NCI-H524 treated with DMSO at 0.1 percent for 48 hours (cell line): ENCODE measurements around the gene ABHD17A.

Experiments used
- DNase-seq: peaks from one replicate; lab custom pipeline; 2025; lab: John Stamatoyannopoulos, UW

ABHD17A gene

DNA sequence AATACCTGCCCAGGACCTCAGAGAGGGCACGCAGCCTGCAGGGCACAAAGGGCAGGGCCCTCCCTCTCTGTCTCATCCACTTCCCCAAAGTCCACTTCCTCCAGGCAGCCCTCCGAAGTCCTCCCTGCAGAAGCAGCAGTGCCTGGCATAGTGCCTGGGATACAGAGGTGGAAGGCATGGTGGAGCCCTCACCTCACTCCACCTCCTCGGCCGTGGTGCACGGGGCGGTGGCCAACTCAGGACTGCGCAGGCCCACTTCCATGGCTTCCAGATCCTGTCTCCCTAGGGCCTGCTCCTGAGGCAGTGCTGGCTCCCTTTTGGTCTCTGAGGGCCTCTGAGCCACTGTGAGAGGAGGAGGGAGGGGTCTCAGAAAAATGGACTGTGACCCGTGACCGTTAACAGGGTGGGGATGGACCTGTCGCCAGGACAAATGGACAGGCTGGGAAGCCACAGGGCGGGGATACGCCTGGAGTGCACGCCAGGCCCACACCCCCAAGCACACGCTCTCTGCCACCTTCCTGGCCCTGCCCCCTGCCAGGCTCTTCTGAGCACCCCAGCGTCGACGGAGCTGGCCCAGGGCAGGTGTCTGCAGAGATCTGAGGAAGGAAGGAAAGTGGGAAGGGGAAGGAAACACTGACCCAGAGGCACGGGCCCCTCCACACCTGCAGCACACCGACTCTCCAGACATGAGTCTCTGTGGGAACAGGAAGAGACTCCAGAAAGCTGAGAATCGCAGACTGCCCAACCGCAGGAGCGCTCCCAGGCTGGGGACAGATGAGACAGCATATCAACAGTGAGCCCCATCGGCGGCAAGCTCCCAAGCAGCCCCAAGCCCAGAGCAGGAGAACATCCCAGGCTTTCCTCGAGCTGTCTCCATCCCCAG, 45.4 kb downstream of the ABHD17A start:
- no peak for DNase-seq

DNA sequence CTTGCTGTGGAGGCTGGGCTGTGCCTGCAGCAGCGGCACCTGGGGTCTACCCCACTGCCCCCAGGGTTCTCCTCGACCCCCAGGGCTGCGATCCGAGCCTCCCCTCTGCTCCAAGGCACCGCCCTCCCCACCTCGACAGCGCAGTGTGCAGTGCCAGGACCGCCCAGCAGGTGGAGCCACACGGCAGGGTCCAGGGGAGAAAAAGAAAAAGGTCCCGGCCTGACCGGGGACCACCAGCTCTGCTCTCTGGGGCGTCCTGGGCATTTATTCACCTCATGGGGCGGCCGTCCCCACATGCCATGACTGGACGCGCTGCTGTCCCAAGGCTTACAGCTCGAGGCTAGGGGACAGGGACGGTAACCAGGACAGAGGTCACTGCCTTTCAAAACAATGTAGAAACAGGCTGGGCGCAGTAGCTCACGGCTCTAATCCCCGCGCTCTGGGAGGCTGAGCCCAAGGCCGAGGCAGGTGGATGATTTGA, 47.6 kb downstream of the ABHD17A start:
- no peak for DNase-seq

DNA sequence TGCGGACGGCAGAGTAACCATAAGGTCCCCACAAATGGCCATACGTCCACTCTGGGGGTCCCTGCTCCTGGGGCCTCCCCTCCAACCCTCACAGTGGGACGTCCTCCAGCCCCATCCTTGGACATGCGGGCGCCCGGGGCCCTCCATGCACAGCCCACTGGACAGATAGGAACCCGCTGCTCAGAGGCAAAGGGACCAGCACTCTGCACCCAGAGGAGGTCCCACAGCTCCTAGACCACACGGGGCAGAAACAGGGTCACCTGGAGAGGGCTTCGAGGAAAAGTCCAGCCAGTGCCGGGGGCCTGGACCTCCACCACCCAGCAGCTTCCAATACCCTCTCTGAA, 48.1 kb downstream of the ABHD17A start:
- no peak for DNase-seq

DNA sequence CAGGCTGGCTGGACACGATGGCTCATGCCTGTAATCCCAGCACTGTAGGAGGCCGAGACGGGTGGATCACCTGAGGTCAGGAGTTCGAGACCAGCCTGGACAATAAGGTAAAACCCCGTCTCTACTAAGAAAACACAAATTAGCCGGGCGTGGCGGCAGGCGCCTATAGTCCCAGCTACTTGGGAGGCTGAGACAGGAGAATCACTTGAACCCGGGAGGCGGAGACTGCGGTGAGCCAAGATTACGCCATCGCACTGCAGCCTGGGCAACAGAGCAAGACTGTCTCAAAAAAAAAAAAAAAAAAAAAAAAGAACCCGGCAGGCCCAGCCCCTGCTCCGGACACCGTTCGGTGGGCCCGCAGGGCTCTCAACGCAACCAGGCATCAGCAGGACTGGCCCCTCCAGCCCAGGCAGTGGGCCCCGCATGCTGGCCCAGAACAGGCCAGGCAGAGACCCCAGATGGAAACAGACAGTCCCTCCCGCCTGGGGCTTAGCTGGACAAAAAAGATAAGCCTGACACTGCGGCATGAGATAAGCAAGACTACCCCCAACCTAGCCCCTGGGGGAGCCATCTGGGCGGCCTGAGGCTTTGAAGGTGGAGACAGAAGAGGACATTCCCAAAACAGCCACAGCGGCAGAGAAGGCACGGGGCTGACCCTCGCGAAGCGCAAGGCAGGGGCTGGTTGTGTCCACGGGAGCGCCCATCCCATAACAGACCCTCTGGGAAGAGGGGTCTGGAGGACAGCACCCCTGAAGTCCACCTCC, 48.7 kb downstream of the ABHD17A start:
- no peak for DNase-seq

DNA sequence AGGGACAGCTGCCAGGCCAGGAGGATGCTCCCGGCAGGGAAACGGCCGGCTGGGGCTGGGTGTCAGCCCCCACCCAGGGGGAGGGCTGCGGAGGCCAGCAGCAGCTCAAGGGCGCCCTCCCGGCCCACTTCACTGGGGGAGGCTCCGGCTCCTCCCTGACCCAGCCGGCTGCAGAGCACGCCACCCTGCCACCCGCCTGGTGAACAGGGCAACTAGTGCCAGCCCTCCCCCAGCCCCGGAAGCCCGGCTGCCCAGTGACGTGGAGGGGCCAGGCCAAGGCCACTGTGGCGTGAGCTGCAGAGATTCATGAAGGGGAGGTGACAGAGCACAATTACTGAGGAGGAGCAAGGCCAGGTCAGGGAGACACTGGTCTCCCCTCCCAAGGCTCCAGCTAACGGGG, 51.8 kb downstream of the ABHD17A start:
- DNase-seq, result no peak

DNA sequence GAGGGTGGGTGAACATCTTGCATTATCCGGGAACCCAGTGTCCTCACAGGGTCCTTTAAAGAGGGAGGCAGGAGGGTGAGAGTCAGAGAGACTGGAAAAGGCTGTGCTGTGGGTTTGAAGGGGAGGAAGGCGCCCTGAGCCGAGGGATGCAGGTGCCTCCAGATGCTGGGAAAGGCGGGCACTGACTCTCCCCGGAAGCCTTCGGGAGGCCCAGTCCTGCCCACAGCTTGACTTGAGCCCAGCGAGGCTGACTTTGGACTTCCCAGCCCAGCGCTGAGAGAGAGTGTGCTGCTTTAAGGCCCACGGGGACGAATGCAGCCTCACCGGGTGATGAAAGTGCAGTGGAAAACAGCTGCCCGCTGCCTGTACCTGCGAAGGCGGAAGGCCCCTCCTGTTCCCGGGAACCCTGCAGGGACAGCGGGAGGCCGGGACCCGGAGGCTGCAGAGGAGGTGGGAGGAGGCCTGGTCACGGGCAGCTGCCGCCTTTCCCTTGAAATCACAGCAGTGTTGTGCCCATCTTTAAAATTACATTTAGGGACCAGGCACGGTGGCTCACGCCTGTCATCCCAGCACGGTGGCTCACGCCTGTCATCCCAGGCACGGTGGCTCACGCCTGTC, 53.1 kb downstream of the ABHD17A start:
- DNase-seq, result no peak

DNA sequence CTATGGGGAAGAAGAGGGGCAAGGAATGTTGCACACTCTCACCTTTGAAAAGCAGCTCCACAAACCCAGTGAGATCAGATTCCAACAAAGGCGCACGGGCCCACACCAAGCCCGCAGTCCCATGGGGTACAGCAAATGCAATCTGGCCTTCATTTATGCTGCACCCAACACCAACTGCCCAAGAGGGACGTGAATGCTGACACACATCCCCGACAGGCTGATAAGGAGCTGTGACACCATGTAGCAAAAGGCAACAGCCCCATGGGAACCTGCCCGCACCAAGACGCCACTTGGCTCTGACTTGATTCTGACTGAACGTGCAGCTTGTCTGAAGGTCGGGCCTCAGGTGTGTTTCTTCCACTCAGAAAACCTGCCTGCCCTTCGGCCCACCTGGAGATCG, 54.3 kb downstream of the ABHD17A start:
- DNase-seq, result no peak

DNA sequence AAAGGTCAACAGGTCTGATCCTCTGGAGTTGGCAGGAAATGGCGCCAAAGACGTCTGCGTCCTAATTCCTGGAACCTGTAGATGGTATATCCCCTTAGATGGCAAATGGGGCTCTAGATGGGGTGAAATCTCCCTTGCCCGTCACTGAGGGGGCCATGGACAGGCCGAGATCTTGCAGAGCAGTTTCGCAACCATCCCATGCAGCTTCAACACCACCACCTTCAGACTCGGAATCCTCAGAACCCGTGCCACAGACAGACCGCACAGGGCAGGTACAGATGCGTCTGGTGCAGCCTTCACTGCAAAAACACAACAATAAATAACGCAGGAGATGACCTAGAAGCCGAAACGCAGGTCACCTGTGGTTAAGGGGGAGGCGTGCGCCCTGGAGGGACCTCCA, 54.7 kb downstream of the ABHD17A start:
- DNase-seq, result no peak

DNA sequence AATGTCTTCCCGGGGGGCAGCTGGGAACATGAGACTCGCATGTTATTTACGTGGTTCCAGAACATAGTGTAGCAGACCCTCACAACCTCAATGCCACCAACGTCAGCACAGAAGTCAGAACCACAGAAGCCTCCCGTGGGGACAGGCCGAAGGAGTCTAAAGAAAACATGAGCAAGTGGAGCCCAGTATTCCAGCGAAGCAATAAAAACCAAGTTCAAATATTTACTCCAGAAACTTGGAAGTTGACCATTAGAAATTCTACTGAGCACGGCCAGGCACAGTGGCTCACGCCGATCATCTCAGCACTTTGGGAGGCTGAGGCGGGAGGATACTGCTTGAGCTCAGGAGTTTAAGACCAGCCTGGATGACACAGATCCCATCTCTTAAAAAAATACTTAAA, 55.3 kb downstream of the ABHD17A start:
- DNase-seq, result no peak

DNA sequence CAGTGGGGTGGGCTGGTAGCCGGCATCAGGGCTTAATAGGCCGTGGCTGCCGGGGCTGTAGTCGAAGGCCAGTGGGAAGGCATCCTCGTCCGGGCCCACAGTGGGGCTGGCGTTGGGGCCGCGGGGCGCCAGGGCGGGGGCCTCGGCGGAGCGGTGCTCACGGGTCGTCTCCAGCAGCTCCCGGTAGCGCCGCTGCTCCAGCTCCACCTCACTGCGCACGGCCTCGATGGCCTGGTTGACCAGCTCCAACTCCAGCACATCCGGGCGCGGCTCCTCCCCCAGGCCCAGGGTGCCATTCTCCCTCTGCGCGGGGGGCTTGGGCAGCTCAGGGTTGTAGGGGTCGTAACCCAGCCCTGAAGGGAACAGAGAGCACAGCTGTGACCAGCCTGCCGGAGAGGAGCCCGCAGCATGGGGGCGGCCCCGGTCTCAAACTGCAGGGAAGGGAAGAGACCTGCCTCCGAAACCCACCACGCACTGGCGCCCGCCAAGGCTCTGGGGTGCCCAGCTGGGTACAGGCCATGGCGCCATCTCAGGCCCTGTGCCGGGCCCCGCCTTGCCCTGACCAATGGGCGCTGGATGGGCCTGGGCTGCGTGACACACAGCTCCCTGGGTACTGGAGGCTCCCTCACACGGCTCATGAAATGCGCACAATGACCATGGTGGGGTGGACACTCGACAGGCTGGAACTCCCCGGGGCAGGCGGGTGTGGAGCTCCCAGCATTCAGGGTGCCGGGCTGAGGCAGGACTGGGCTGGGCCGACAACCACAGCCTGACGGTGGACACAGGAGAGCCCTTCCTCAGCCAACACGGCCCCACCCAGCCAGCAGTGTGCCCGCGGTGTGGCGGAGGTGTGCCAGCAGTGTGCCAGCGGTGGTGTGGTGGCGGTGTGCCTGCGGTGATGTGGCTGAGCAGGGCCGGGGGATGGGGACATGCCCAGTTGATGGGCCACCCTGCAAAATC, 56.7 kb downstream of the ABHD17A start:
- no peak for DNase-seq

DNA sequence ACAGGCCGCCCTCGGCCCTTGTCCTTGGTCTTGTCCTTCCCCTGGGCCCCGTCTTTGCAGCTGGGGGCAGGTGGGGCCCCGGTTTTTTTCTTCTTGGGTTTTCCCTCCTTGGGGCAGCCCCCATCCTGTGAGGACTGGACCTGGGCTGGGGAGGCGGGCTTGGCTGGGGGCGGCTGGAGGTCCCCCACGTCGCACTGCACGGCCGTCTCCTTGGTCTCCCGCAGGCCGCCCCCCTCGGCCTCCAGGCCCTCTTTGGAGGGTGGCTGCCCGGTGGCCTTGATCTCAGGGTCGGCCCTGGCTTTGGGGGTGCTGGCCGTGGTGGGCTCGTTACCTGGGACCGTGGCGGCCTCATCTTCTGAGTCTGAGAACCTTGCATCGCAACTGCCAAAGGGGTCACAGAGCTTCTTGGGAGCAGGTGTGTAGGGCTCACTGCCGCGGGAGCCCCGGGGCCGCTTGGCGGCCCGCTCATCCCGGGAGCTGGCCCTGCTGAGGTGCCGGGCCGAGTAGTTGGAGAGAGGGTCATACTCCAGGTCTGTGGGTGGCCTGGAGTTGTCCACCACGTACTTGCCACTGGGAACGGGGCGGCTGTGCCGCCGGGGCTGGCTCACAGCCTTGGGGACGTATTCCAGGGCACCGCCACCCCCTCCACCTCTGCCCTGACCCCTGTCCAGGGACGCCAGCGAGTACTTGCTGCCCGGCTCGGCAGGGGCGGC, 57.6 kb downstream of the ABHD17A start:
- no peak for DNase-seq
